Fibroblast of peridontal ligament (primary cell): ENCODE results near the gene GABARAPL2.

ENCODE experiments used
- DNase-seq: peaks from one replicate; pipeline ENCODE4 v3.0.0-alpha.2; 2010; ENCODE audit errors: extremely low read depth

GABARAPL2 gene

DNA sequence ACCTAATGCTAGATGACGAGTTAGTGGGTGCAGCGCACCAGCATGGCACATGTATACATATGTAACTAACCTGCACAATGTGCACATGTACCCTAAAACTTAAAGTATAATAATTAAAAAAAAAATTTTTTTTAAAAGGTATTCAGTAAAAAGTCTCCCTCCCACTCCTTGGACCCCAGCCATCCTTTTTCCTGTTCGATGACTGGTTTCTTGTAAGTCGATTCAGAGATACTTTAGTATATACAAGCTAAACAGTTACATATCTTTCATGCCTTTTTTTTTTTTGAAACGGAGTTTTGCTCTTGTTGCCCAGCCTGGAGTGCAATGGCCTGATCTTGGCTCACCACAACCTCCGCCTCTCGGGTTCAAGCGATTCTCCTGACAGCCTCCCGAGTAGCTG is 25.7 kb downstream of the GABARAPL2 start:
- peak; percentile 34 for DNase-seq

DNA sequence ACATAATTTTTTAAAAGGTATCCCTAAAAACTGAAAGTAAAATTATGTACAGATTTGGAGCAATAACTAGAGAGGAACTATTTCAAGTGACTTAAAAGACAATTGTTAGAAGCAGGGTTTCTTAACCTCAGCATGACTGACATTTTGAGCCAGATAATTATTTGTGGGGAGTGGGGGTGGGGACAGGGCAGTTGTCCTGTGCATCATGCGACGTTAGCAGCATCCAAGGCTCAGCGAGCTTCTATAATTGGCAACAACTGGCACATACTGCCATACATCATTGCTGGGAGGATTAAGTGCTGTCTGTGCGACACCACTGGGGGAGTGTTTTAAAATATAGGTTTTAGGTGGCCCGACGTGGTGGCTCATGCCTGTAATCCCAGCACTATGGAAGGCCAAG is 27.1 kb downstream of the GABARAPL2 start:
- no peak for DNase-seq

DNA sequence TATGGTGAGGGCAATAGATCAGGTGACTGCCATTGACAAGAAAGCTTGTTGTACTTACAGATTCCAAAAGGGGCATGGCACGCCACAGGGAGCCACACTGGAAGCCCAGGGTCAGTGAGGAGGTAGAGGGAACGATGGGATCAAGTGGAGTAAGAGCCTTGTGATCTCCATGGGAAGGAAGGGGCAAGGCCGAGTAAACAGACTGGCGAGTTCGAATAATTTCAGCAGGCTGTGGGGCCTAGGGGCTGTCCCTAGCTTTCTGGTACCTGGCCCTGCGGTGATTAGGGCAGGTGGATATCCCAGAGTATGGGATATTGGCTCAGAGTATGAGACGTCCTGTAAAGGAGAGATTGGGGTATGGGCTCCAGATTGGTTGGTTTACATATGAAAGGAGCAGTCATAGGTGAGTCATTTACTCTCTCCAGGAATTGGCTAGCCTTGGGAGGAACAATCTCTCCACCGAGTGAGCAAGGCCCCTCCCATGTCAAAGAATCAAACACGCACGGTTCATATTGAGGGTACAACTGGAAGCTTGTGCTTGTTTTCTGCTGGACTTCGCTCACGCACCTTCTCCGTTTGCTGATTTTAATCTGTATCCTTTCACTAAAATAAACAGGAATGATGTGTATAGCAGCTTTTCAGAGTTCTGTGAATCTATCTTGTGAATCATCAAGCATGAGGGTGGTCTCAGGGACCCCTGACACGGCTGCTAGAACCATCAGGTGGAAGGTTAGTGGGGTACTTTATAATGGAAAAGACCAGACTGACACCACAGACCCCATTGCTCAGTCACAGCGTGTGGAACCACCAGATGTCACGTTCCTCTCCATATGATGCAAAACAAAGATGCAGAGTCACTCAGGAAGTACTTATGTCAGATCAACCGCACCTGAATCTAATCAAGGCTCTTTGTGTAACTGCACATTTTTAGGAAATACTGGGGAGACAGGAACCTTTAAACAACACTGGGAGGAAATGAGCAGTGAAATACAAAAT is 27.9 kb downstream of the GABARAPL2 start:
- DNase-seq: peak; percentile 70

DNA sequence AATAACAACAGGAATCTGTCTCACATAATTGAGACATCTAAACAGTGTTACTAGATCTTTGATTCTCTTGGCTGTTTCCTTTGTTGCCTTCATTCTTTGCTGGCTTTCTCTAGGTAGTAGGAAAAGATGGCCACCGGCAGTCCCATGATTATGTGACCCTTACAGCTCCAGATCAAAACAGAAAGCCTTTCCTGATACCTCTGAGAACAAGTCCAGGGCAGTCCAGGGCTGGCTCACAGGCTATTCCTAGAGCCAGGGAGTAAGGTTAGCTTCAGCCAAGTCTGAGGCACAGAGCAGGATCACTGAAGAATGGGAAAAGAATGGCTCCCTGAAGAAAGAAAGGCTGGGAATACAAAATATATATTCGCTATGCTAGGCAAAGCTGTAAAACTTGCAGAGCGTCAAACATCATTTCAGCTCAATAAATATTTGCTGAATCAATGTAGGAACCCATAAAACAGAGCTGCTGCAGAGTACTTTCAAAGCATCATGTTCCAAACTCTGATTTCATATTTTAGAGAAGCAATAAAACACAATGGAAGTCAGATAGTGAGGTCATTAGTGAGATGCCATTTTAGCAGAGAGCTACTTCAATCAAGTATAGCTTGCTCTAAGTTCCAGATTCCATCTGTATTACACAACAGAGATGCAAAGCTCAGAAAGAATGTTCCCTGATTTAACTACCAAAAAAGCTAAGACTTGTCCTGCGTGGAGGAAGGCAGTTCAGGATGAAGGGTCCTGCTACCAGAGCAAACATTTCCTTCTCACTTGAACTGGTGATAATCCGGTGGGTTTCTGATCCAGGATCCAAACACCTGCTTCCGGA is 33.5 kb downstream of the GABARAPL2 start:
- no peak for DNase-seq

DNA sequence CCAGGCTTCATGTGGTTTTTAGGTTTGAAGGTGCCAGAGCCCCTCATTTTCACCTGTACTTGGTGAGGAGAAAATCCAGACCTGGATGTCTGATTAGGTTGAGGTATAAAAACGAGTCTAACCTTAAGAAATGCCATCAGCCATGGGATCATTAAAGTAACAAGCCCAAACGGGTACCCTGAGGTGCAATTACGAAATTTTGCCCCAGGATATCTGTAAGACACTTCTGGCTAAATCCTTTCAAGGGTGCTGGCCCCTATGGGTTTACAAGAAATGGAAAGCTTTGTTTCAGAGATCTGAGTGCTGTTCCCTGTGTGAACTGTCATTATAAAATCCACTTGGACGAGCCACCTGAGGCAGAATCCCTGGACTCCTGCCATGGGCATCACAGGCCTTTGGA is 37.1 kb downstream of the GABARAPL2 start:
- DNase-seq: no peak

DNA sequence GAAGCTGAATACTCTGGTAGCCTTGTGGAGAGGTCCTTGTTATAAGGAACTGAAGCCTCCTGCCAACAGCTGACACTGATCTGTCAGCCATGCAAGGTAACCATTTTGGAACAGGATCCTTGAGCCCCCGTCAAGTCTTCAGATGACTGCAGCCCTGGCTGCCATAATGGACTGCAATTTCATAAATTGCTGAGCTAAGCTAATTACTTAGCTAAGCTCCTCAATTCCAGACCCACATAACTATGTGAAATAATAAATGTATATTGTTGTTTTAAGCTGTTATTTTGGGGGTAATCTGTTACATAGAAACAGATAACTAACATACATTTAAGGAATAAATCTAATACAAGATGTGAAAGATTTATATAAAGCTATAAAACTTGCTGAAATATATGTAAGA is 40.3 kb downstream of the GABARAPL2 start:
- DNase-seq: no peak

DNA sequence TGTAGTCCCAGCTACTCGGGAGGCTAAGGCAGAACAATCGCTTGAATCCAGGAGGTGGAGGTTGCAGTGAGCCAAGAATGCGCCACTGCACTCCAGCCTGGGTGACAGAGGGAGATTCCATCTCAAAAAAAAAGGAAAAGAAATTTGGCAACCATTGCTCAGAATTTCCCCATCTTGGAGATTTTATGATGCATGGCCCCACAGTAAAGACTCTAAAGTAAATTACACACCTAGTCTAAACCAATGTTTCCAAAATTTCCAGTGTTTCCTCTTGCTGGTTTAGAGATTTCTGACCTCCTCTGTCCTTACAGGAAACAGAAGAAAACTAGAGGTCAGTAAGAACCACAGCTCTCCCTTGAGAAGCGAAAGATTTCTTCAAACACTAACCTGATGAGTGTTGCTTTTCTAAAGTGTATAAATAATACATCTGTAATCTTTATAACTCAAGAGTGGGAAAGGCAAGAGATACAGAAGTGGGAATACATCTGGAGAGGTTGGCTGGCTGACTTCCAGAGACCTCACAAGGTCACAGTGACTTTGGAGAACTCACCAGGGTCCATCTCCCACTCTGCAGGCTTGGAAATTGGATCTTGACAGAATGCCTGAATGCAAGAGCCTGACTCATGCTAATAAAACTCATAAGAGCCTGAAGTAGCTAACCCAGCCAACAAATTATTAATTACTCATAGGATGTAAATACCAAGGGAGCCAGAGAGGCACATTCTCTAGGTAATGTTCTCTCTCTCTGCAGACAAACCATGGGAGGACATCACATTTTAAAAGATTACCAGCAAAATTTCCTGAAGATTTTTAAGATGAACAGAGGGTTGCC is 48.1 kb downstream of the GABARAPL2 start:
- DNase-seq: no peak

DNA sequence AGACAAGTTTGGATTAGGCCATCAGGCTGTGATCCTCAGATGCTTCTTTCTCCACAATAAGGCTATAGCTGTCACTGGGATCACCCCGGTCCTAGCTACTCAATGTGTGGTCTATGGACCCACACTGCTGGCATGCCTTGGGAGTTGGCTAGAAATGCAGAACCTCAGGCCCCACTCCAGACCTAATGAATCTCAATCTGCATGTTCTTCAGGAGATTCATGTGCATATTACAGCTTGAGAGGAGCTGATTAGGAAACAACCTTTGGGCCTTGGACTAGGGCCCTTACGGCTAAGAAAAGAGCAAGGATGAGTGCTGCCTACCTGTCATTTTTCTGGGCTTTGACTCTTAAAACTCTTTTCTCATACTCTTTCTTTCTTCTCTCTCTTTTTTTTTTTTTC is 49.4 kb downstream of the GABARAPL2 start:
- no peak for DNase-seq

DNA sequence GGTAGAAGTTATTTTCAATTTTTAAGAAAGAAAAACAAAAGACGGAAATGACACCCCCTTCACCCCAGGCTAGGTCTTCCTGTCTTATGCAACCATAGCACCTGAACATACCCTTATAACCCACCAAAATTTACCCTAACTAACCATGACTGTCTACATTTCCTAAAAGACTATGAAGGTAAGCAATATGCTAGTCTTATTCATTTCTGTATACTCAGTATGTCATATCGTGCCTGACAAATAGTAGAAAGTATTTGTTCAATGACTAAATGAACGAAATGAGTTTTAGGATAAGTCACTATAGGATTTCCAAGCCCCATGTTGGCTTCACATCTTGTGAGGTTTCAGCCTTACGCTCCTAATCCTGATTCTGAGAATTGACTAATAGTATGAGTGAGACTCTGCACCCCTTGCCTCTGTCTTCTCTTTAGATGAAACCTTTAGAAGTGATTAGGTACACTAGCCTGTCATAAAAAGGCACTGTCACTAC is 50.4 kb downstream of the GABARAPL2 start:
- no peak for DNase-seq

DNA sequence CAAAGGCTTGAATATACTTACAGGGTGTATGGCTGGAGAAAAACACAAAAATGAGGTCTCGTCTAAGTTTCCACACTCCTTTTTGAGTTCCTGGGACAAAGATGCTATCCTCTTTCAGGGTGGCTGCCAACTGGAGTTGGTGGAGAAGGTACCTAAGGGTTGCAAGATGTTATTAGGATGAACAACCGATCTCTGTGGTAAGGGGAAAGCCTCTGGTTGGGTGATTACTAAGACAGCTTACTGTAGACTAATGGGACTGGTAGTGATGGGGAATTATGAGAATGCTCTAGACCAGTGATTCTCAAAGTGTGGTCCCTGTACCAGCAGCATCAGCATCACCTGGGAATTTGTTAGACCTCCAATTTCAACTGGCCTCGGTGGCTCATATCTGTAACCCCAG is 50.9 kb downstream of the GABARAPL2 start:
- DNase-seq: no peak

DNA sequence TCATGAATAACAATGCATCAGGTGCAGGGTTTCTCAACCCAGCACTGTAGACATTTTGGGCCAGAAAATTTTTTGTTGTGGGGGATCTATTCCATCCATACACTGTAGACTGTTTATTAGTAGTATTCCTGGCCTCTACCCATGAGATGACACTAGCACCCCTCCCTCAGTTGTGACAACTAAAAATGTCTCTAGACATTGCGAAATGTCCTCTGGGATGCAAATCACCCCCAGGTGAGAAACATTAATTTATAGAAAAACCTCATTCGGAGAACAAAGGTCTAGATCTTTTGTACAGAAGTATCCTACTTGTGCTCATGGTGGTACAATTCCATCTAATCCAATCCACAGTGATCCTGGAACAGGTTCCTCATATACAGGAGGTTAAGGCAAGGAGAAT is 52.6 kb downstream of the GABARAPL2 start:
- no peak for DNase-seq

DNA sequence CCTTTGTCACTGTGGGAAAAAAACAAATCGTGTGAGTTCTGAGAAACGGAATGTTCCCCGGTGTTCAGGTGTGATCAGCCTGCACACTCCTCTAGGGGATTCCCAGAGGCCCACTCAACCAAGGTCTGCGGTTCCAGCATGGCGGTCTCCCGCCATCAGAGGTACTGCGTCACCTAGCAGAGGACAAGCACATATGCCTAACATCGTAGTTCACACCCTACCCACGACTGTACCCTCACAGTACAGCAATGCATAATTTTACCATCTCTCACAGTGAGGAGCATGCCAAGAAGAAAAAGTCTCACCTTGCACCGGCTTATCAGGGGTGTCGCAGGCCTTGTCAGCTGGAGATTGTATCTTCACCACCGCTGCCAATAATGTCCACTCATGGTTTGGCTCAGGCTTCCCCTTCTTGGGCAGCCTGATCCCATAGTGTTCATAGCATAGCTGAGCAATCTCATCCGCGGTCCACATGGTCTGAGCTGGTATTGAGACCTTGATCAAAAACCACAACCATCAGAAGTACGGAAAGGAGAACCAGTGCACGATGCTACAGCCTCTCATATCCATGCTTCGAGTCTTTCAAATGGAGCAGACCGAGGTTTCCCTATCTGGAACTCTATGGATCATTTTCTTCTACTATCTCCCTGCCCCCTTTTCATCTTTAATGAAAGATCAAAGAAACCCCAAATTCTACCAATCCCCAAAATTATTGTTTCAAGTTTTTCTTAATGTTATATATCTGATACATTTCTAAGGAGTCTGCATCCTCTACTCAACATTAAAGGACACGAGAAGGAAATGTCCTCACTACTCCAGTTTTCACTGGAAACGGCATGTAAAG is 54.4 kb downstream of the GABARAPL2 start:
- DNase-seq: no peak

DNA sequence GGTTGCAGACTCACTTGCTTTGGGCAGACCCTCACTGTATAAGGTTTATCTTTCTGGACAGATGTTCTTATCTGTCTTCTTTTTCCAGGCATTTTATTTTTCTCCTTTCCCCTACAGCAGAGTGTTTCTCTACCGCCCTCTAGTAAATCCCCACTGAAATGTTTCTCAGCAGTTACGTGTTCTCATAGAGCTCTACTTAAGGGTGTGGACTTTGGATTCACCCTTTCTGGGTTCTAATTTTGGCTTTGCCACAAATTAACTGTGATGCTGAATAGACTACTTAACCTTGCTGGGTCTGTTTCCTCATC is 54.9 kb downstream of the GABARAPL2 start:
- DNase-seq: peak; percentile 64

DNA sequence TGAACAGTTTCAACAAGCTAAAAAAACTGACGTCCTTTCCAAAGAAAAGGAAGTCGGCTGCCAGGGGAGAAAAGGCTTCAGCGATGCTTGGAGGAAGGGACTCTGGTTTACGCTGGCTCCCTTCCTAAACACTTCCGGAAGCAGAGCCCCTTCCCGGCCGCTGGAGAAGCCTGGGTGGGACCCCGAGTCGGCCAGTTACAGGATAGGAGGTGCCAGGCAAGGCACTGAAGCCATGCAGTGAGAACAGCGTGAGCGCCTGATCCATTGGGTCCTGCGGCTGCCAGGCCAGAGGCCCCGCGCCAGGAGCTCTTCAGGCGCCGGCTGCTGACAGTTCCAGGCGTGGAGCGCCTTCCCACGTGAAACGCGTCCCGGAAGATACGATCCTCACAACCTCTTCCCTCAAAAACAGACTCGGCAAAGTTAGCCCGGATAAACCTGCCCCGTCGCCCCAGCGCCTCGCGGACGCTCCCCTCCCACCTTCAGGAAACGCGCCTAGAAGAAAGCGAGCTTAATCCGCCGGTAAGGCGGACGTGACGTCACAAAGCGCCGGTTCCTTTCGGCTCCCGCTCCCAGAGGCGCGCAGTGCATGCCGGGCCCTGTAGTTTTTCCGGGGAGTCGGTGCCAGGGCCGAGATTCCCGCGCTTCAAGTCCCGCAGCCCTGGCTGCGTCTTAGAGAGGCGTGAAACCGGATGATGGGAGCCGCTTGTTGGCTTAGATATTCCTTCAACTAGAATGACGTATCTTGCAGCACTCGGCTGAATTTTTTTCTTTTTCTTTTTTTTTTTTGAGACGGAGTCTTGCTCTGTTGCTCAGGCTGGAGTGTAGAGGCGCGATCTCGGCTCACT is 56.8 kb downstream of the GABARAPL2 start, which contains the start of gene ADAT1:
Gene ADAT1, minus strand, starts transcription at position 521 of the 845 bp plus-strand sequence. CDS start 2,482 bp downstream, outside the sequence.
- DNase-seq: peak; percentile 98

DNA sequence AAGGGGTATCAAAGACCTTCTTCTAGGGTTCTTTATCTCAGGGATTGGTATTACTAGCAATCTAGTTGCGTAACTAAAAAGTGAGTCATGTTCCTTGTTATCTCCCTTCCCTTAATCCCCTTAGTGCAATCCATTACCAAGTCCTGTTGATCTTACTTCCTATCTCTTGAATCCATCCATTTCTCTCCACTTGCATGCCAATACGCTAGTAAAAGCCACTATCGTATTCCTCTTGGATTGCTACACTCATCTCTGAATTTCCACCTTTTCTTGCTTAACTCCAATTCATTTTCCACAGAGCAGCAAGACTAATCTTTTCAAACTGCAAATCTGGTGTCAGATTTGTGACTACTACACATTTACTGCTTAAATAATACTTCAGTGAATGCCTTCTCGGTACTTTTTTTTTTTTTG is 58.7 kb downstream of the GABARAPL2 start:
- DNase-seq: peak; percentile 23

DNA sequence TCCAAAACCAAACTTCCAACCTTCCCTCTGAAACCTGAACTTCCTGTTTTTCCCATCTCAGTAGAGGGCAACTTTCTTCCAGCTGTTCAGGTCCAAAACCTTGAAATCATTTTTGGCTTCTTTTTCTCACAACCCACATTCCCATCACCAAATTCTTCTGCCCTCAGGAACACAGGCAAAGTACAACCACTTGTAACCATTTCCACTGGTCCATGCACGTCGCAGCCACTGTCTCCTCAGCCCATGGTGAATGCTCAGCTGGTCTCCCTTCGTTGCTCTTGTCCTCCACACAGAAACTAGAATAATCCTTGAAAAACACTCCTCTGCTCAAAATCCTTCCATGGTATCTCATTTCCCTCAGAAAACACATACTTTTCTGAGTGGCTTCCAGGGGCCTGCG is 60.6 kb downstream of the GABARAPL2 start:
- no peak for DNase-seq
